Measurements from ENCODE around the gene WWOX.

WWOX gene

DNA sequence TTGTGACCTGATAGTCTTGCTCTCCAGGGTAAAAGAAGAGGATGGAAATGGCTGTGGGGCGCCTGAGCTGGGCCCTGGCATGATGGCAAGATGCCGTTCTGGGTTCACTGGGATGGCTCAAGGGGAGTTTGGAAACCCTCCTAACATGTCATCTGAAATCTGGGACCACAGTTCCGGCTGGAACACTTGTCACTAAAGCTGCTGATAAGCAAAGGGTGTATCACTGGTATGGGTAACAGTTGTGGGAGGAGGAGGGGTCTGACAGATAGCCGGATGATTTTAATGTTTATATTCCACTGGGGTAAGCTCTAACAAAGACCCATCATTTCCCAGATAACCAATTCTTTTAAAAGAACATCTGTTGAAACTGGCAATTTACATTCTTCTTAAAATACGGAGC, 390.2 kb downstream of the WWOX start:
- TF ChIP-seq CTCF (IDR thresholded peaks at IDR 0.05; ENCODE audit: insufficient read depth, low read depth, low read length, missing control alignments), result no peak
- DNase-seq (ENCODE audit: low read depth), result no peak

GRCh38 chr16:78490431-78490830, 391.0 kb downstream of the WWOX start:
- DNase-seq (ENCODE audit: low read depth), result no peak
- TF ChIP-seq CTCF (IDR thresholded peaks at IDR 0.05; ENCODE audit: insufficient read depth, low read depth, low read length, missing control alignments), result no peak
- H3K4me3 ChIP-seq (ENCODE audit: low read length), result no peak overlapping the region

More for the DNA sequence above, 390.2 kb downstream of the WWOX start:
- H3K4me3 ChIP-seq (ENCODE audit: low read length), result no peak overlapping the region

GRCh38 chr16:78490847-78491246, 391.4 kb downstream of the WWOX start:
- no peak for DNase-seq (ENCODE audit: low read depth)
- no peak overlapping the region for H3K4me3 ChIP-seq (ENCODE audit: low read length)
- TF ChIP-seq CTCF (IDR thresholded peaks at IDR 0.05; ENCODE audit: insufficient read depth, low read depth, low read length, missing control alignments), result no peak

DNA sequence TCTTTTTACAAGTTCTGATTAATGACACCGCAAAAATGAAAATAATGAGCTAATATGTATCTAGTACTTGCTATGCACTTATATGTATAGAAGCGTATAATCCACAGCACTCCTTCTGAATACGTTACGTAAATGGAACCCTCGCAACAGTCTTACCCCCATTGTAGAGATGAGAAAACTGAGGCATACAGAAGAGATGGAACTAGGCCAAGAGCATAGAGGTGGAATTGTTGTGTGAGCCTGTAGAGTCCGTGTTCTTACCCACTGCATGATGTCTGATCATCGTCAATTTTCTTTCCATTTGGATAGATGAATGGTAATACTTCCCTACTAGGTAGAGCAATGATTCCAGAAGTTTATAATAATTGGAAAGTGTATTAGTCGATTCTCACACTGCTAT, 394.1 kb downstream of the WWOX start:
- DNase-seq (ENCODE audit: low read depth), result no peak
- H3K4me3 ChIP-seq (ENCODE audit: low read length), result no peak overlapping the region
- TF ChIP-seq CTCF (IDR thresholded peaks at IDR 0.05; ENCODE audit: insufficient read depth, low read depth, low read length, missing control alignments), result no peak

DNA sequence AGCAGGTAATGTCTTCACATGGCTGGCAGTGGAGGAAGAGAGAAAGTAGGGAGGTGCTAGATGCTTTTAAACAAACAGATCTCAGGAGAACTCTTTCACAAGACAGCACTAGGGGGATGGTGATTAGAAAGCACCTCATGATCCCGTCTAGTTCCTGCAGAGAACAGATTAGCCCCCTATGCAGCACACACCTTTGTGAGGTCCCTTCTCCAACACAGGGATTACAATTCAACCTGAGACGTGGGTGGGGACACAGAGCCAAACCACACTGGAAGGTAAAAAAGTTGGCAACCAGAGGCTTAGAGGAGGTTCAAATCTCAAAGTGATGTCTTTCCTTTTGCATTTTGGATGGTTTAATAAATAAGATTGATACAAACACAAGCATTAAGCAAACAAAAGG, 394.7 kb downstream of the WWOX start:
- no peak for DNase-seq (ENCODE audit: low read depth)
- no peak overlapping the region for H3K4me3 ChIP-seq (ENCODE audit: low read length)
- no peak for TF ChIP-seq CTCF (IDR thresholded peaks at IDR 0.05; ENCODE audit: insufficient read depth, low read depth, low read length, missing control alignments)

GRCh38 chr16:78494674-78495073, 395.2 kb downstream of the WWOX start:
- TF ChIP-seq CTCF (IDR thresholded peaks at IDR 0.05; ENCODE audit: insufficient read depth, low read depth, low read length, missing control alignments), result no peak
- DNase-seq (ENCODE audit: low read depth), result no peak
- H3K4me3 ChIP-seq (ENCODE audit: low read length), result no peak overlapping the region

DNA sequence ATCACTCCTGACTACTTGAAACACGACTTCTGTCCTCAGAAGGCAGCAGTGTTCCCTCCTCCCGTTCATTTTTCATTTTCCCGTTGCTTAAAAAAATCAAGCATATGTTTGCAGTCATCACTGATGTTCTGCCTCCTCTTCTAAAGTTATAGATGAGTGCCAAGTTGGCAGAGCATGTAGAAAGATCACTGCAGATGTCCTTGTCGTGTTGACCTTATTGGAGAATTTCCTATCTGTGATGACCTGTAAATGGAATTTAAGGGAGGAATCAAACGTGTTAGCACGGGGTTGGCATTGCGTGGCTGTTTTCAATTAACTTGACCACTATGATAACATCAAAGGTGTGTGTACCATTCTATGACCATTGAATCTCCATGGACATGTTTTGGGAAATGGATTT, 396.7 kb downstream of the WWOX start:
- no peak for DNase-seq (ENCODE audit: low read depth)
- TF ChIP-seq CTCF (IDR thresholded peaks at IDR 0.05; ENCODE audit: insufficient read depth, low read depth, low read length, missing control alignments), result no peak
- no peak overlapping the region for H3K4me3 ChIP-seq (ENCODE audit: low read length)

Measured in epithelial cell of esophagus (primary cell).